HepG2 (cell line): ENCODE results near the gene ANO10. TPM values are rescaled to one million over a fixed set of nuclear protein-coding genes. Genes with fewer than 3 reads are reported as not detected.
A peak's percentile ranks its signal among the peaks of the same experiment; 100 is the strongest.
"Not testable (repeated sequence)": the region's sequence is repeated elsewhere in the genome, so short reads cannot be mapped to it uniquely, and the experiment has no call there.

Experiments
- ATAC-seq: fragments of 200-7000 bp; cut with Tn5 transposase; 3 replicates; pipeline ENCODE4 v1.9.1; 2020; ENCODE audit warnings: mild to moderate bottlenecking, moderate library complexity
- BruUV-seq: library from RNA; stranded (reverse); fragments of 400-500 nt; replicated peaks from 2 replicates; lab custom pipeline; 2021; lab: Mats Ljungman, UMichigan
- CTCF ChIA-PET: fragments of 300-600 bp; formaldehyde crosslinking; extraction: SDS; loops from one replicate; lab custom pipeline; 2021; ENCODE audit warnings: low total read pairs, inconsistent platforms, low intra/inter-chr PET ratio; lab: Yijun Ruan, JAX
- POLR2A ChIA-PET: fragments of 350-600 bp; sonication (Branson Sonifier 250); formaldehyde crosslinking; loops from one replicate; lab custom pipeline; 2020; ENCODE audit warnings: antibody characterized with exemption, inconsistent platforms; lab: Yijun Ruan, JAX
- DNase-seq: peaks from one replicate; pipeline ENCODE4 v3.0.0-alpha.2; 2015; ENCODE audit warnings: low spot score
- FAIRE-seq: peaks from 3 replicates; lab custom pipeline; 2011; peaks lifted over from hg19 to GRCh38; lab: Jason Lieb, UNC
- H2AFZ ChIP-seq: one replicate; pipeline ENCODE4 v1.6.1; 2011; ENCODE audit warnings: low read length, inconsistent platforms
- H3K27ac ChIP-seq: fragments of 300-600 bp; 3 replicates; pipeline ENCODE4 v1.8.0; 2011; ENCODE audit warnings: mixed run types, mild to moderate bottlenecking, mixed read lengths, low read length, inconsistent platforms; ENCODE audit not compliant: insufficient read depth; ENCODE audit errors: extremely low read length
- H3K27me3 ChIP-seq, 2 experiments: fragments of 200-600 bp in 1 of 2; 2 replicates in 1 of 2; 3 replicates in 1 of 2; pipeline versions ENCODE4 v1.6.0 to v1.8.0; 2011; ENCODE audit warnings: low read length in 2 of 2, mild to moderate bottlenecking in 2 of 2, moderate library complexity in 2 of 2, inconsistent platforms in 1 of 2; ENCODE audit not compliant: insufficient read depth in 2 of 2, control insufficient read depth in 1 of 2
- H3K36me3 ChIP-seq, 2 experiments: fragments of 200-600 bp in 1 of 2; replicated peaks in 1 of 2; 2 replicates in 1 of 2; 3 replicates in 1 of 2; pipeline versions ENCODE4 v1.5.1 to v1.8.0; 2011; ENCODE audit warnings: low read length in 2 of 2, inconsistent platforms in 1 of 2; ENCODE audit not compliant: insufficient read depth in 2 of 2, control insufficient read depth in 1 of 2
- H3K4me1 ChIP-seq: 2 replicates; pipeline ENCODE4 v1.5.1; 2012; ENCODE audit warnings: low read length, inconsistent platforms; ENCODE audit not compliant: insufficient read depth
- H3K4me2 ChIP-seq: 2 replicates; pipeline ENCODE4 v1.6.0; 2011; ENCODE audit warnings: low read depth, low read length, inconsistent platforms
- H3K4me3 ChIP-seq, 3 experiments: fragments of 200-600 bp in 1 of 3; sonication (generic), shearing (Covaris generic) in 1 of 3; replicated peaks in 1 of 3; 2 replicates each; pipeline ENCODE4 v1.5.1; 2011 to 2016; ENCODE audit warnings: low read length in 3 of 3, inconsistent platforms in 2 of 3, low read depth in 2 of 3, mild to moderate bottlenecking in 2 of 3, control low read depth in 1 of 3, mixed read lengths in 1 of 3; ENCODE audit not compliant: insufficient read depth in 1 of 3
- H3K79me2 ChIP-seq: one replicate; pipeline ENCODE4 v1.6.1; 2011; ENCODE audit warnings: low read length, inconsistent platforms; ENCODE audit not compliant: insufficient read depth
- H3K9ac ChIP-seq: 2 replicates; pipeline ENCODE4 v1.6.0; 2011; ENCODE audit warnings: mild to moderate bottlenecking, low read depth, low read length, inconsistent platforms; ENCODE audit not compliant: insufficient read depth
- H3K9me3 ChIP-seq: 2 replicates; pipeline ENCODE4 v1.5.1; 2012; ENCODE audit warnings: mild to moderate bottlenecking, low read length
- H4K20me1 ChIP-seq: 2 replicates; pipeline ENCODE4 v1.6.0; 2011; ENCODE audit warnings: inconsistent platforms, mild to moderate bottlenecking, low read length, moderate library complexity; ENCODE audit not compliant: insufficient read depth
- GFI1 ChIP-seq: sonication (generic); formaldehyde crosslinking; IDR thresholded peaks from 2 replicates; pipeline ENCODE4 v1.5.0; 2020; ENCODE audit warnings: missing genetic modification reagents, mild to moderate bottlenecking, borderline replicate concordance
- HNF1A ChIP-seq, 2 experiments: sonication (generic) in 1 of 2; formaldehyde crosslinking in 1 of 2; IDR thresholded peaks; 2 replicates each; pipeline versions ENCODE4 v1.4.0 to v1.6.1; 2016 to 2020; ENCODE audit warnings: borderline replicate concordance in 1 of 2, low read depth in 1 of 2, mild to moderate bottlenecking in 1 of 2, missing genetic modification reagents in 1 of 2
- PPARG ChIP-seq: conservative IDR thresholded peaks from 2 replicates; pipeline ENCODE4 v1.6.1; 2016; ENCODE audit warnings: missing biosample characterization, missing genetic modification reagents
- ZFP36 ChIP-seq: fragments of 150-350 bp; IDR thresholded peaks from 2 replicates; pipeline ENCODE4 v1.6.1; 2018; ENCODE audit warnings: borderline replicate concordance, low read length, low read depth; ENCODE audit not compliant: partially characterized antibody
- WGBS: methylation state at CpG from one replicate; pipeline ENCODE4 v1.1.6; 2017; ENCODE audit warnings: low lambda C conversion rate; 5-methylcytosine and 5-hydroxymethylcytosine counted together
- in situ Hi-C: cut with HindIII; loops from 2 replicates; pipeline ENCODE4 v1.10.0; 2017; ENCODE audit warnings: low pct_unique_long_range_greater_than_20kb; ENCODE audit not compliant: extremely low pct_ligation_motif_present
- intact Hi-C: fragments of 100-400 bp; cut with micrococcal nuclease; formaldehyde crosslinking; loops from one replicate; pipeline ENCODE4 v1.10.0; 2022; ENCODE audit not compliant: unreplicated experiment
- polyA plus RNA-seq, 8 experiments: library from polyadenylated mRNA; depleted of rRNA in 3 of 8; stranded (reverse) in 7 of 8; unstranded in 1 of 8; fragments of >200 nt; fragmentation: Illumina TruSeq in 4 of 8; extraction: Trizol in 4 of 8; gene quantifications; 2 replicates each; pipeline versions ENCODE4 v1.2.1 to v1.2.3, GENCODE V29; 2011 to 2016; ENCODE audit warnings: low read depth in 4 of 8, missing spikeins in 1 of 8, mixed read lengths in 1 of 8; ENCODE audit not compliant: insufficient read depth in 1 of 8
- total RNA-seq, 5 experiments: library from RNA; depleted of rRNA; stranded (reverse); fragments of >200 nt; fragmentation: Illumina TruSeq; extraction: Trizol; gene quantifications; 2 replicates each; pipeline ENCODE4 v1.2.3, GENCODE V29; 2016; ENCODE audit warnings: low read depth in 1 of 5

The ANO10 gene
- total and polyA plus RNA-seq, 2 of the 13 experiments (the other 11 are each of a cell fraction or from before 2014, with no cell fraction given), result 10.4 to 13.1 TPM

GRCh38 chr3:43518515-43518914 lies 103.3 kb downstream of the ANO10 start:
- H3K9ac ChIP-seq, CTCF ChIA-PET, H3K36me3 ChIP-seq, H3K79me2 ChIP-seq, POLR2A ChIA-PET, FAIRE-seq, BruUV-seq, H3K4me3 ChIP-seq, intact Hi-C loops, H3K27me3 ChIP-seq, H3K9me3 ChIP-seq, H4K20me1 ChIP-seq, ATAC-seq, H3K4me2 ChIP-seq, H2AFZ ChIP-seq, DNase-seq, H3K27ac ChIP-seq: not testable (repeated sequence)
- in situ Hi-C loops, result loop anchor here (25.0 kb wide), 1 partner anchor 556 kb away; no protein-coding TSS in a partner anchor
- peaks cover 31% of the 10 kb centered on the region for H3K4me1 ChIP-seq
- WGBS, result 96% methylated on average over 7 of the region's 7 CpGs

- no TSS peak for BruUV-seq
- H3K79me2 ChIP-seq, result no peaks in the 10 kb centered on the region
- 70% methylated on average over 9 of the region's 9 CpGs for WGBS
- H2AFZ ChIP-seq, result no peak overlapping the region
- no peaks in the 10 kb centered on the region for H4K20me1 ChIP-seq
- H3K4me2 ChIP-seq, result no peak overlapping the region
- H3K27me3 ChIP-seq, result no peaks in the 10 kb centered on the region
- H3K9me3 ChIP-seq, result 0 out of 2 replicates have a peak, but pooled peaks cover 4% of the 10 kb centered on the region
- no peak for DNase-seq
- no peak overlapping the region for H3K4me3 ChIP-seq
- H3K4me1 ChIP-seq, result peaks cover 26% of the 10 kb centered on the region
- intact Hi-C loops, result no loop called here
- POLR2A ChIA-PET, result no interaction called here
- FAIRE-seq, result no peak
- ATAC-seq, result peak; percentile 63
- no peaks in the 10 kb centered on the region; a peak in 1 of 5 replicates for H3K36me3 ChIP-seq
- no peak overlapping the region for H3K9ac ChIP-seq
- no peak overlapping the region for H3K27ac ChIP-seq
- TF ChIP-seq HNF1A (IDR thresholded peaks at IDR 0.05; ENCODE audit: low read depth) (0 out of 2 replicates have a peak, but pooled peaks have one; percentile 12), HNF1A (CRISPR knock-in tag; IDR thresholded peaks at IDR 0.05; ENCODE audit: borderline replicate concordance) (no peak), PPARG (peak; percentile 61), GFI1 (CRISPR knock-in tag) (no peak), ZFP36 (no peak)
- TF ChIP-seq, all 625 proteins: peak for 2
- CTCF ChIA-PET, result no interaction called here
- in situ Hi-C loops, result loop anchor here (25.0 kb wide), 1 partner anchor 554 kb away; no protein-coding TSS in a partner anchor
These were observed 105.7 kb downstream of the ANO10 start for GRCh38 chr3:43515970-43516635.
